22Rv1 (cell line): ENCODE measurements around the gene EXOC4.

ENCODE experiments used
- ZFX ChIP-seq: fragments of 450-650 bp; IDR thresholded peaks from 2 replicates; pipeline ENCODE4 v1.6.1; 2017; ENCODE audit warnings: antibody characterized with exemption, borderline replicate concordance
- TF ChIP-seq, protein P1 (sequence below): fragments of 450-650 bp; IDR thresholded peaks from 2 replicates; pipeline ENCODE4 v1.5.1; 2017; ENCODE audit warnings: mild to moderate bottlenecking

DNA sequence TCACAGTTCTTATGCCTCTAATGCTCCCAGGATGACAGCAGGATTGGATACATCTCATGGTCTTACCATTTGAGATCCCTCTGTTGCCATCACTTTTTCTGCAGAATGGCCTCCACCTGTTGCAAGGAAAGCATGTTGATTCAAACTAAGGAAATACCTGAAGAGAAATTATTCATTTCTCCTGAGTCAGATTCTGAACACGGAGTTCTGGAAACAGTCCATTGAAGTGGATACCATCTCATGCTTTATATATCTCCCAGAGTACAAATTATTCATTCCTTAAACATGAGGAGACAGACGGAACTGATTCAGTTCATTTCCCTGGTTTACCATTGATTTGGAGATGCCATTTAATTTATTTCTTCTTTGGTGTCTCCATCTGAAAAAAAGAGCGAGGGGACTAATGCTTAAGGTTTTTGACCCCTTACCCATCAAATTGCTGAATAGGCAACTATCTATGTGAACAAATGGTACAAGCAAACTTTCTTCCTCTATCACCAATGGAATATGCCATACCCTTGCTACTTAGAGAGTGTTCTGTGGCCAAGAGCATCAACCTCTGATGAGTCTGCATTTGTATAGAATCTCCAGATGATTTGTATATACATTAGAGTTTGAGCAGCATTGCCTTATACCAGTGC lies 569.2 kb downstream of the EXOC4 start:
- TF ChIP-seq, protein P1, sequence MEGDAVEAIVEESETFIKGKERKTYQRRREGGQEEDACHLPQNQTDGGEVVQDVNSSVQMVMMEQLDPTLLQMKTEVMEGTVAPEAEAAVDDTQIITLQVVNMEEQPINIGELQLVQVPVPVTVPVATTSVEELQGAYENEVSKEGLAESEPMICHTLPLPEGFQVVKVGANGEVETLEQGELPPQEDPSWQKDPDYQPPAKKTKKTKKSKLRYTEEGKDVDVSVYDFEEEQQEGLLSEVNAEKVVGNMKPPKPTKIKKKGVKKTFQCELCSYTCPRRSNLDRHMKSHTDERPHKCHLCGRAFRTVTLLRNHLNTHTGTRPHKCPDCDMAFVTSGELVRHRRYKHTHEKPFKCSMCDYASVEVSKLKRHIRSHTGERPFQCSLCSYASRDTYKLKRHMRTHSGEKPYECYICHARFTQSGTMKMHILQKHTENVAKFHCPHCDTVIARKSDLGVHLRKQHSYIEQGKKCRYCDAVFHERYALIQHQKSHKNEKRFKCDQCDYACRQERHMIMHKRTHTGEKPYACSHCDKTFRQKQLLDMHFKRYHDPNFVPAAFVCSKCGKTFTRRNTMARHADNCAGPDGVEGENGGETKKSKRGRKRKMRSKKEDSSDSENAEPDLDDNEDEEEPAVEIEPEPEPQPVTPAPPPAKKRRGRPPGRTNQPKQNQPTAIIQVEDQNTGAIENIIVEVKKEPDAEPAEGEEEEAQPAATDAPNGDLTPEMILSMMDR = no peak
- no peak for TF ChIP-seq ZFX
